UCSD-AML1 (cell line): ENCODE results near the gene FAM53B.

Source experiments
- DNase-seq: peaks from one replicate; lab custom pipeline; 2025; ENCODE audit not compliant: unreplicated experiment; lab: John Stamatoyannopoulos, UW

Gene FAM53B

DNA sequence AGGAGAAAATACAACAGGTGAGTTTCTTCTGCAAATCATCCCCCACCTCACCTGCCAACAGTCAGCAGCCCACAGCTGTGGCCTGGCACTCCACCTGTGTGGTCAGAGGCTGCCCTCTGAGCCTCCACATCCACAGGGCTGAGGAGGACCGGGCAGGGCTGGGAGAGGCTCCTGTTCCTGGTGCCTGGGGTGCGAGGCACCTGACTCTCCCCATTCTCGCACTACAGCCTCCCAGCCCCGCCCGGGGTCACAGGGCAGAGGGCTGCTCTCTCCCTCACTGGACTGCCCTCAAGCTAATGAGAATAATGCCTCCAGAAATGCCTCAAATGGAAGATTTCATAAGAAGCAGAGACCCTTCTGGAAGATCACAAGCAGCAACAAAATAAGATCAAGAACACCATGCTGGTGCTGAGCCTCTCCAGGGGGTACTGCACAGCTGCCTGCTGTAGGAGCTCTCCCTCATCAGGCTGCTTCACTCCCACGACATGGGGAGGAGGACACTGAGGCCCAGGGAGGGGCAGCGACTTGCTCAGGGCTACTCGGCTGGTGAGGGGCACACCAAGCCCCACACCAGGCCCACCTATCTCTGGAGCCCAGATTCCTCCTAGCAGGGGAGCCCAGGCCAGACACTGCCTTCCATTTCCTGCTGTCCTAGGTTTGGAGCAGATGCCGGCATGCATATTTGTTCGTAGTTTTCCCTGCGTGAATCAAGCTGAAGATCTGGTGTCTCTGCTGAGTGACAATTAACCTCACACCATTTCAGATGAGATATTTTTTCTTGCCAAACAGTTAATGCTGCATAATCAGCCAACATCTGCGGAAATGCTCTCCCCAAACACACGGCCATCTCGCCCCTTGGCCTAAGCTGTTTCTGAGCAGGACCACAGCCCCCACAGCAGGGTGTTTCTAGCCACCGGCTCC is 76.5 kb downstream of the FAM53B start:
- DNase-seq: no peak

DNA sequence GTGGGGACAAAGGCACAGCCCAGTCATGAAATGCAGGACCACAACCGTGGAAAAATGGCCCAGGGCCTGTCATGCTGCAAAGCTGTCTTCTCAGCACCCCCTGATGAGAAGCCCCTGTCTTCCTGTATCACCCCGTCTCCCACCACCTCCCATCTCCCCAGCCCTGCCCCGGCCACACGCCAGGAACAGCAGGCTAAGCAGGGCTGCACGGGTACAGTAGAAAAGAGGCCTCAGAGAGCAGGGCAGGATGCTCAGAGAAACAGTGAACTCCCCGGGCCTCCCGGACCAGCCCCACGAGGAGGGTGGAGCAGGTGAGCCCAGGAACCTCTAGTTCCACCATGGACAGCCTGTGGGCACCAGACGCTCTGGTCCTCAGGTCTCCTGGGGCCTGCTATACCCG is 77.7 kb downstream of the FAM53B start:
- no peak for DNase-seq

DNA sequence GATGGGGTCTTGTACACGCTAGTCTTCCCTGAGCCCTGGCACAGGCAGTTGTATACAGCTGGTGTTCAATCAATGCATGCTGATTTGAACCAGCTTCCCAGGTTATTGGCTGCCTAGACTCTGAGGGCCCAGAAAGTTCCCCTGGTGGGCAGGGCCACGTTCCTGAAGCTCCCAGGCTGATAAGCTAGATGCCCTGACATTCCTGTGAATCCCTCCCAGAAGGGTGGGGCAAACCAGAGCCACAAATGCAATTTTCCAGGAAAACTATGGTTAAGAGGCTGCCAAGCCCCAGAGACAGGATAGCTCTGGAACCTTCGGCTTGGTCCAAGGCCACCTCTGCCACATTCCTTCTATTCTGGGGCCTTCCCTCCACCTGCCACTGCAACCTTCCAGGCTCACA is 78.2 kb downstream of the FAM53B start:
- no peak for DNase-seq

DNA sequence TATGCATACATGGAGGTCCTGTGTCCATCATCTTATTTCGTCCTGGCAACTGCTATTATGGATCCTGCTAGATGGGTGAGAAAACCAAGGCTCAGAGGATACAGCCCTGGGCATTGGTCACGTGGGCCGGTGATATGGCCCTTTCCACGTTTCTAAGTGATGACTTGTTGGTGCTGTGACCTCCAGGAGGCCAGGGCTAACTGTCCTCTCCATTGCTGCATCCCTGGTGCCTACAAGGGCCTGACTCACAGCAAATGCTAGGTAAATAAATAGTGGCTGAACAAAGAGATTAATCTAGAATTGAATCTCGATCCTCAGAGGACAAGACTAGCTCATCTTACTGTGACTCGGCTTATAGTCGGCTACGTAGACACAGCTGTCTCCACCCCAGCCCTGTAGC is 78.6 kb downstream of the FAM53B start:
- no peak for DNase-seq

DNA sequence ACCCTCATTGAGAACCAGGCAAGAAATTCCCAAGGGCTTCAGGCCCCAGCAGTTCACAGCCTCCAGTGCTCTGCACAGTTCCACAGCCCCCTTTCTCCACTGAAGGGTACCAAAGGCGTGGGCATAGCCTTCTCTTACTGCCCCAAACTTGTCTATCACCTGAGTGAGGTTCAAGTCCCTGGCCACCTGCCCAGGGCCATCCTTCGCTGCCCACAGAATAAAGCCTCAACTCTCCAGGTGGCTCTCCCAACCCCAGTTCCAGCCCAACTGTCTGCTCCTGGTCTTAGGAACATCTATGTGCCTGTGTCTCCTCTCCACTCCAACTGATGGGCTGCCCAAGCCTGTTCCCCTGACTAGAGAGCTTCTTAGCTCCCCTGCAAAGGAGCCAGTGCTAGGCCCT is 79.1 kb downstream of the FAM53B start:
- DNase-seq: no peak

DNA sequence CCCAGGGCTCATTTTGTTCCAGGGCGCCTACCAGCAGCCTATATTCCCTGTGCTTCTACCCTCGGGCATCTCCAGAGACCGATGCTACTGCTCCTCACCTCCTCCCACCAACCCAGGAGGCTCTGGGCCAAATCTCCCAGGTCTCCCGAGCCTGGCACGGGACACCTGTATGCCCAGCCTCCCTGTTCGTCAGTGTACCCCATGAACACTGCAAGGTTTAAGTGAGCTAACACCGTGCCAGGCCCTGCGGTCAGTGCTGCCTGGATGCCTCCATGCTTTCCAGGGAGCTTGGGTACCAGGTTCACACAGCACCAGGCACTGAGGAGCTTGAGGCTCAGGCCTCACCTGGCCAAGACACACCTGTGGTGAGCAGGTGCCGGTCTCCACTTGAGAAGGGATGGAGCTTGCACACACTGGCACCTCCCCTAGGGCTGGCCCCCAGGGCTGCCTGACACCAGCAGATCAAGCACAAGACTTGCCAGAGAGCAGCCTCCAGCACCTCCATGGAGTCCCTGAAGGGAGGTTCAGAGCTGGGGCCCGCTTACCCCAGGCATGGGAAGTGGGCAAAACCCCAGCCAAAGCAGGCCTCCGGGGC is 80.3 kb downstream of the FAM53B start:
- no peak for DNase-seq

DNA sequence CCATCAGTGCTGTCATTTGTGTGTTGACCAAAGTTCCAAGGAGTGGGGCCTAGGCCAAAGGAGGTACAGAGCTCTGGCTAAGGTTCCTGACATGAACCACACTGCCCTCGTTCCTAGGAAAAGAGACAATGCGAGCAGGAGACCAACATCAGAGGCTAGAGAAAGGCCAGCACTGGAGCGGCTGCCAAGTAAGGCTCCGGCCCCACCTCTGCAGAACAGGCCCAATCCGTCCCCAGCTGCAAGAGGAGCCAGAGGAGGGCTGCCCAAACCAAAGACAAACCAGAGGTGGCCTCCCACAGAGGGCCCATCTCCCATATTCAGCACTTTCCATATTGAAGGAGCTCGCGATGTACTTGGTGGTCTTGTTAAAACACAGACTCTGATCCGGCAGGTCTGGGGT is 81.0 kb downstream of the FAM53B start:
- DNase-seq: no peak

DNA sequence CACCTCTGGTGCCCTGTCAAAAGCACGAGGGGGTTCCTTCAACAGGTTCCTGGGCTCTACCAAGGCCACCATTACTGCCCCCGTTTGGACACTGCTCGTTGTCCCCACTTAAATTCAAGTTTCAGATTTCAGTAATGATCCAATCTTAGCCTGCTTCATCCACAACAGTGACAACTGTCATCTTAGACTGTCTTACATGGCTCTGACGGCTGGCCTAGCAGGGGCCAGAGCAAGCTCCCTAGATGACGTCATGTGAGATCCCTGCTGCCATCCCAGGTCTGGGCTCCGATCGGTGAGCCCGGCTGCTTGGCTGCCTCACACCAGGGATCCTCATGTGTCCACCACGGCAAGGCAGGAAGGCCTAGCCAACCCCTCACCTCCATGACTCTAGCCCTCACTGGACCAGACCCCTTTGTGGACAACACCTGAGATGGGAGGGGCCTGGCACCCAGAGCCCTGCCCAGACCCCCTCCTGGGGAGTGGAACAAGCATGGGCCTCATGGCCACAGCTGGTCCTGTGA is 82.5 kb downstream of the FAM53B start:
- no peak for DNase-seq

DNA sequence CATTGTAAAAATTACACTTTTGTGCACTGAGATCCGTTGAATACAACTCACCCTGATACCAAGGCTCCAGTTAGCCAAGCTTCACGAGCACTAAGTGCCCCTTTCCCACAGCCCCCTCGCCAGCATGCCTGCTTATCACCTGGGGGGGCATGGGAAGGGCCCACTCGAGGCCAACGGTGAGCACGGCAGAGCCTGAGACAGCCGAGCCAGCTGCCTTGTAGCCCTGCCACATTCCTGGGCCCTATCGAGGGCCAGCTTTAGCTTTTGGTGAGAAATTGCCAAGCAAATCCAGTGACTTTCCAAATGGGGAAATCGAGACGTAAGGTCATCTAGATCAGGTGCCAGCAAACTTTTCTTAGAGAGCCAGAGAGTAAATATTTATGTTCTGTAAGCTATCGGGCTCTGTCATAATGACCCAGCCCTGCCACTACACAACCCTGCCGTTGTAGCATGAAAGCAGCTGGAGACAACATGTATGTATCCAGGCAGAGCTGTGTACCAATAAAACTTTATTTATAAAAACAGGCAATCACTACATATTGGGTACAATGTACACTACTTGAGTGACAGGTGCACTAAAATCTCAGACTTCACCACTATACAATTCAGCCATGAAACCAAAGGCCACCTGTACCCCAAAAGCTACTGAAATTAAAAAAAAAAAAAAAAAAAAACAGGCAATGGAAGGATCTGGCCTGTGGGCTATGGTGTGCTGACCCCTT is 83.6 kb downstream of the FAM53B start:
- DNase-seq: no peak

DNA sequence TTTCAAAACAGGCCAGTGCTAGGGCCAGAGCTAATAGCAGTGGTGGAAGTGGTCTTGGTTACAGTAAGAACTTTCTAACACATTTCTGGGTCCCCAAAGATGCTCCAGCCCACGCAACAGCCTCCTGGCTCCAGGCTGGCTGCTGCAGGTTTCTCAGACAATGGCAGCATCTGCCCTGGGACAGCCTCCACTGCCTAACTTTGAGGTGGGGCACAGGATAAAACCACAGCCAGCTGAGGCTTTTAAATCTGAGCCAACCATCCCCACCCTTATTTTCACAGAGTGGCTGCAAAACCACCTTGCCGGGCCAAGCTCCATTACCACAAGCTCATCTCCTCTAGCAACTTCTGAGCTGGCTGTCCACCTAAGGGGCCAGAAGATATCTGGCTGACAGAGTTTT is 84.8 kb downstream of the FAM53B start:
- DNase-seq: no peak

DNA sequence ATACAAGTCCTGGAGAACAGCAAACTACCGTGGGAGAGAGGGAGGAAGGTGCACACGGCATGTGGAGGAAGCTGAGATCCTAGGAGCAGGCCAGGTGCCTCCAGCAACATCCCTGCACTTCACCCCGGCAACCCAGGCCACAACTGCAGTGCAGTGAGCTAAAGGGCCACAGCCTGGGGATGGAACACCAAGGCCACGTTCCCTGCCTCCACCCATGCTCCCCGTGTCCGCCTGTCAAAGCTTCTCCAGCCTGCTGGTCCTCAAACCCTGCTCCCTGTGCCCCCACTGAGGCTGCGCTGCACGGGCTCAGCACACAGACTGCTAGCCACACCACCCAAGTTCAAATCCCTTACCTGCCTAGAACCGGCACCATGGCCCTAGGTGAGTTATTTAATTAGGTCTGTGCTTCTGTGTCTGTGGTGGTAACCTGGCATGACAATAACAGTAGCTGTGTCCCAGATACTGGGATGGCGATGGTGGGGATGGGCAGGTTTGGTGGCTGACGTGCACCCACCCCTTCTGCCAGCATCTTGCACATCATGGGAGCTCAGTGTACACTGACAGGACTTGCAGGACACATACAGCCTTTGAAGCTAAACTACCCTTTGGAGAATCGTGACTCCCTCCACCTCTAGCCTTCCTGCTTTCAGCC is 85.5 kb downstream of the FAM53B start:
- DNase-seq: no peak

DNA sequence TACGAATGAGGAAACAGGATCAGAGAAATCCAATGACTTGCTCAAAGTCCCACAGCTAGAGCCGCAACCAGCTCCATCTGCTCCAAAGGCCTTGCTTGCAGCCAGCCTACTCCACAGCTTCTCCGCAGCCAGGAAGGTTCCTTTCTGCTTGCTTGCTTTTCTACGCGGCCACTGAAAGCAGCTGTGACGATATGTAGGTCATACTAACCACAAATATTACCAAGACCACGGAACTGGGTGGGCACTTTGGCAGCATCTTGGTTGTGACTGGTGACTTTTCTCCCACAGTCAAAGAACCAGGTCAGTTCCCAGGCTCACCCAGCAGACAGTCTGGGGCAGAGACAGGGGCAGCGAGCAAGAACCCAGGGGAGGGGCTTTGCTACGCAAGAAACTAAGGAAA is 86.4 kb downstream of the FAM53B start:
- DNase-seq: no peak

DNA sequence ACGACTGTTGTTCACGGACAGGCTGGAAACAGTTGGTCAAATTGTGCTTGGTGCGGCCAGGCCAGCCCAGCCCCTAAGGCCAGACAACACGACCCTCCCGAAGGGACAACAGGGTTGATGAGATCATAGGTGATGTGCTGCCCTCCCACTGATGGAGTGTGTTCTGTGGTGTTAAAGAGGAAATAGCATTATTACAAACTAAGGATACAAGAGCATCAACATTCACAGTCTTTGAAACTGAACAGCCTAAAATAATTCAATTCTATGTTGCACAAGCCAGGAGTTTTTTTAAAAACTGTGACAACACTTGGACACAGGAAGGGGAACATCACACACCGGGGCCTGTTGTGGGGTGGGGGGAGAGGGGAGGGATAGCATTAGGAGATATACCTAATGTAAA is 87.6 kb downstream of the FAM53B start:
- no peak for DNase-seq

DNA sequence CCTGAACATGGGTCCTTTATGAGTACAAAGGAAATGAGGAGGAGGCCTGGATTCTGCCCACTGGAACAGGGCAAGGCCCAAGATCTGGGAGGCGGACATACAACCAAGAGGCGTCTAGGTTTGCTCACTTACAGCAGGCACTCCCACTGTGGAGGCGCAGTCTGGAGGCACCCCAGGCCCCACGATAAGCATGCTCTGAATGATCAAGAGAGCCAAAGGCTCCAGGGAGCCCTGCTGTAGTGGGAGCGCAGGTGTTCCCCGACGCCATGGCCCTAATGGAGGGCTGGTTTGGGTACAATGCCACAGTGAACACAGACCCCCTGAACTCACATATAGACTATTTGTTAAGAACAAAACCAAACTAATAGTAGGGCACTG is 88.1 kb downstream of the FAM53B start:
- DNase-seq: no peak

DNA sequence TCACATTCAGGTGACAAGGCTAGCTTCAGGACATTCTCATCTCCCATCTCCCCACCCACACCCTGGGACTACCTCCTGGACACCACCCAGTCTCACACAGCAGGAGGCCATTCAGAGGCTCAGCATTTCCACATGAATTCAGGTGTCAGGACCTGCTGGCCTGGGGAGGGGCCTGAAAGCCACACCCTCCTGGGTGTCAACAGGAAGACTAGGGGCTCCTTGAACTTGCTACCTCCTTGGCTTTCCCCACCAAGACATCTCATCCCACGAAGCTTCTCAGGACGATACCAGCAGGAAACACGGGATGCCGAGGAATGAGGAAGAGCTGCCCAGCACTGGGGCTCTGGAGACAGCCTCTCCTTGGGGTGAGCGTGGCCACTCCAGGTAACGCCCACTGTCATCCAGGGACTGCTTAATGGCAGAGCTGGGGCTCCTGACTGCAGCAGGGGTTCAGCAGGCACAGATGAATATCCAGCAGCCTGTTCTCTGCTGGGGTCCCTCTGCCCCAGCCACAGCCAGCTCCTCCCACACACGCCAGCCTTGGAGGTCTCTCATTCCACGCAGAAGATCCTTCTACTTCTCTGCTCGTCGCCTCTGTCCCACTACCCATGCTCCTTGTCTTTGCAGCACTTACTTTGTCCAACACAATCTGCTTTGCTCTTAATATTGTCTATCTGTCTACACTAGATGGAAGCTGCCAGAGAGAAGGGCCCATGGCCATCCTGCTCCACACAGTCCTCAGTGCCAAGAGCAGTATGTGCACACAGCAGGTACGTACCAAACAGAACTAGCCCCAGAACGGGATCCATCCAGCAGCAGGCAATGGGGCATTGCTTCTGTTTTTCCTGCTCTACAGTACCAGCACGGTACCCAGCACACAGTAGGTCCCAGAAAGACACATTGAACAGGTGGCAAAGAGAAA is 88.7 kb downstream of the FAM53B start:
- no peak for DNase-seq

DNA sequence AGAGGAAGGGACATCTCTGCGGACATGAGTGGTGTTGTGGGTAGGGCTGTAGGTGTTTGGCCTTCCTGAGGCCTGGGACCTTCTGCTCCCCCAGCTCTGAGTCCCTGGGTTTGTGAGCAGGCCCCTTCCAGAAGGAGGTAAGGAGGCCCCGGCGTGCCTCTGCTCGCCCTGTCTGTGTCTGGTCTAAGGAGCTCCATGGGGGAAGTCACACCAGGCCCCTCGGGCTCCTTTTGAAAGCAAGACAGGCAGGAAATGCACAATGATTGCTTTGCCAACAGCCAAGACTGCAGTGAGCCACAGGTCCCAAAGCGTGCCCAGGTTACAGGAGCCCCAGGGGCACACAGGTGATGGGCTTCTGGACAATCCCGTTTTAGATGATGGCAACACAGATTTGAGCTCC is 89.5 kb downstream of the FAM53B start:
- DNase-seq: no peak

DNA sequence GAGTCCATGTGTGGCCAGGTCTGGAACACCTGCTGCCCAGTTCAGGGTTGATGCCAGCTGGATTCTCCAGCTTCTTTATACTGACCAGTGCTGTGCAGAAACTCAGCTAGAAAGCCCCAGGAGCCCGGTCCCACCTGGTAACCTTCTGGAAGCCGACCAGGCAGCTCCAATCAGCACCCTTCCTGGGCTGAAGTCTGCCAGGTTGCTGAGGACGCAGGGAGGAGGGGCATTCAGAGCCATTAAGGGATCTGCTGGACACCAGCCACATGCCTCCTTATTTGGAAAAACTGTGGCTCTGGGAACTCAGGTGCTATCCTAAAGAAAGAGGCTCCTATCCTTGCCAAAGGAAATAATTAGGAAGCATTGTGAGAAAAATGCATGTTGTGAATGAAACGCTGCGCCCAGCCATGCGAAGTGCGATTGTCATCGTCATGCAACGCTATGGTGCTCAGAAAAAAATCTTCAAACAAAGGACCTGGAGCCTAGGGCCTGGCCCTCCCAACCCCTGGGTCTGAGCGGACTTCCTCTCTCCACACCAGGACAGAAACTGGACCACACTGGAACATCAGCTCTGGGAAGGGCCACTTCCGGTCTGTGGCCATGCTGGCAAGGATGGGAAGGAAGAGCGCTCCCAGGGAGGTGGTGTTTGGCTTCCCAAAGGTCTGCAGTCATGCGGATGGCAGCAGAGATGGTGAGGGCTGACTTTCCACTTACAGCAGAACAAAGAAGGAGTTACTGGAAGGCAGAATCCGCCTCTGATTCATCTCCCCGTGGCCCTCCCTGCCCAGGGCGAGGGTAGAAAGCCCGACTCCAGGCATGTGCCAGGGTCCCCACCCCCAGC is 90.1 kb downstream of the FAM53B start:
- DNase-seq: no peak

DNA sequence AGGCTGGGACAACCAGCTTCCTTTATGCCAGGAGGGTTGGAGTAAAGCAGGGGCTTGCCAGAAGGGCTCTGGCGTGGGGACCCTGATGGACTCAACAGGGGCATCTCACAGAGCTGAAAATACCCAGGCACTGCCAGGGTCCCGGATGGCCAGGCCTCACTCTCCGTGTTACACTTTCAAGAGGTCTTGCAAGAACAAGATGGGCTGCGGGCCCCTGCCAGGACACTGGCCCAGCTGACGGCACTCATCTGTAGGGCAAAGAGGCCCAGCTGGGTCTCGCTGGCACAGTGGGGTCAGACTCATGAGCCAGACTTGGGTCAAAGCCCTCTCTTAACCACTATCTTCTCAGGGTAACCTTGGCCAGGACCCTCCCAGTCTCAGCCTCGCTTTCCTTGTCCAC is 90.9 kb downstream of the FAM53B start:
- DNase-seq: no peak

DNA sequence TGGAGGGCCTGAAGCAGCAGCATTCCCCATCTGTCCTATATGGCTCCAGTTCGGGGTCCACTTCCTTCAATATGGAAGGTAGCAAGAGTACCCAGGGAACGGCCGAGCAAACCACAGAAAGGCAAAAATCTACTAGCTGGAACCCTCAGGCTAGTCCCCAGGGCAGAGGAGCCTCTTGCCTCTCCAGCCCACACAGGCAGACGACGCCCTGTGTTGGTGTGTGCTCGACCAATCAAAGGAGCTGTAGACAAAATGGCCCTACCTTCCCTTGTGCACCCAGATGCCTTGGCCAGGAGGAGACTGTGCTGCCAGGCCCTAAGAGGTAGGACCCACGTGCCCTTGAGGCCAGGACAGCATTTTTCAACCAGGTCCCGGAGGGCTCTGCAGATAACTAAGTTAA is 91.5 kb downstream of the FAM53B start:
- DNase-seq: no peak
